IMR-90 (cell line): ENCODE data around the gene TAC4. TPM values are rescaled to one million over a fixed set of nuclear protein-coding genes. Genes with fewer than 3 reads are reported as not detected.

Experiments
- ATAC-seq: fragments of 200-7000 bp; cut with Tn5 transposase; 2 replicates; pipeline ENCODE4 v1.9.1; 2020; ENCODE audit warnings: low read depth, mild to moderate bottlenecking, moderate library complexity
- BruUV-seq: library from RNA; stranded (reverse); fragments of 400-500 nt; replicated peaks from 2 replicates; lab custom pipeline; 2021; lab: Mats Ljungman, UMichigan
- CTCF ChIA-PET: fragments of 300-600 bp; formaldehyde crosslinking; extraction: SDS; loops from one replicate; lab custom pipeline; 2021; ENCODE audit warnings: antibody characterized with exemption; lab: Yijun Ruan, JAX
- POLR2A ChIA-PET: fragments of 300-600 bp; sonication (Branson Sonifier 250); formaldehyde crosslinking; loops from one replicate; lab custom pipeline; 2022; ENCODE audit warnings: antibody characterized with exemption; ENCODE audit not compliant: unreplicated experiment; lab: Charles Lee
- DNase-seq: peaks from one replicate; pipeline ENCODE4 v3.0.0; 2013
- H2AFZ ChIP-seq: replicated peaks from 2 replicates; pipeline ENCODE3; 2013; ENCODE audit warnings: low read length, mild to moderate bottlenecking; ENCODE audit not compliant: poor library complexity
- H2AK5ac ChIP-seq: 2 replicates; pipeline ENCODE4 v1.6.1; 2013; ENCODE audit warnings: low read depth, low read length, inconsistent platforms
- H2AK9ac ChIP-seq: replicated peaks from 2 replicates; pipeline ENCODE3; 2013; ENCODE audit warnings: mild to moderate bottlenecking, low read depth, low read length, moderate library complexity; ENCODE audit not compliant: poor library complexity
- H2BK120ac ChIP-seq: 2 replicates; pipeline ENCODE4 v1.6.1; 2013; ENCODE audit warnings: low read depth, low read length, inconsistent platforms
- H2BK15ac ChIP-seq: 3 replicates; pipeline ENCODE4 v1.6.1; 2013; ENCODE audit warnings: low read depth, low read length, inconsistent platforms
- H2BK20ac ChIP-seq: 2 replicates; pipeline ENCODE4 v1.6.1; 2013; ENCODE audit warnings: low read depth, mild to moderate bottlenecking, inconsistent platforms, low read length, moderate library complexity
- H2BK5ac ChIP-seq: 2 replicates; pipeline ENCODE4 v1.6.1; 2013; ENCODE audit warnings: mild to moderate bottlenecking, low read depth, low read length, inconsistent platforms; ENCODE audit not compliant: poor library complexity, severe bottlenecking
- H3K14ac ChIP-seq: replicated peaks from 2 replicates; pipeline ENCODE4 v1.6.1; 2013; ENCODE audit warnings: low read depth, low read length, inconsistent platforms
- H3K18ac ChIP-seq: 2 replicates; pipeline ENCODE4 v1.6.1; 2013; ENCODE audit warnings: low read depth, low read length, control low read depth
- H3K23ac ChIP-seq: 2 replicates; pipeline ENCODE4 v1.6.1; 2013; ENCODE audit warnings: low read depth, low read length, inconsistent platforms
- H3K27ac ChIP-seq: 2 replicates; pipeline ENCODE4 v1.5.1; 2013; ENCODE audit warnings: mild to moderate bottlenecking, control low read depth, low read length; ENCODE audit not compliant: insufficient read depth
- H3K27me3 ChIP-seq: 2 replicates; pipeline ENCODE4 v1.6.1; 2013; ENCODE audit warnings: low read length; ENCODE audit not compliant: control insufficient read depth, insufficient read depth
- H3K36me3 ChIP-seq: 2 replicates; pipeline ENCODE4 v1.6.1; 2013; ENCODE audit warnings: low read length, mixed read lengths; ENCODE audit not compliant: control insufficient read depth, insufficient read depth
- H3K4ac ChIP-seq: 2 replicates; pipeline ENCODE4 v1.6.1; 2013; ENCODE audit warnings: low read depth, low read length, inconsistent platforms
- H3K4me1 ChIP-seq: 2 replicates; pipeline ENCODE4 v1.6.1; 2013; ENCODE audit warnings: low read length, mixed read lengths; ENCODE audit not compliant: control insufficient read depth, insufficient read depth
- H3K4me2 ChIP-seq: 2 replicates; pipeline ENCODE4 v1.6.1; 2013; ENCODE audit warnings: low read depth, mild to moderate bottlenecking, control low read depth, low read length, moderate library complexity
- H3K4me3 ChIP-seq: 2 replicates; pipeline ENCODE4 v1.5.1; 2013; ENCODE audit warnings: low read depth, mild to moderate bottlenecking, control low read depth, low read length, moderate library complexity; ENCODE audit not compliant: insufficient read depth
- H3K56ac ChIP-seq: 2 replicates; pipeline ENCODE4 v1.6.1; 2013; ENCODE audit warnings: low read length, inconsistent platforms; ENCODE audit not compliant: insufficient read depth; ENCODE audit errors: extremely low read depth
- H3K79me1 ChIP-seq, 2 experiments: 2 replicates each; pipeline ENCODE4 v1.6.1; 2013; ENCODE audit warnings: low read length in 2 of 2, inconsistent platforms in 1 of 2, low read depth in 1 of 2
- H3K9ac ChIP-seq: 2 replicates; pipeline ENCODE4 v1.6.1; 2013; ENCODE audit warnings: low read depth, low read length, control low read depth
- H3K9me1 ChIP-seq: 2 replicates; pipeline ENCODE4 v1.6.1; 2013; ENCODE audit warnings: low read length, inconsistent platforms; ENCODE audit not compliant: insufficient read depth
- H3K9me3 ChIP-seq: 2 replicates; pipeline ENCODE4 v1.6.1; 2013; ENCODE audit warnings: low read length; ENCODE audit not compliant: control insufficient read depth, insufficient read depth
- H4K20me1 ChIP-seq: 2 replicates; pipeline ENCODE4 v1.6.1; 2013; ENCODE audit warnings: low read length, inconsistent platforms; ENCODE audit not compliant: insufficient read depth
- H4K5ac ChIP-seq: 2 replicates; pipeline ENCODE4 v1.6.1; 2013; ENCODE audit warnings: mild to moderate bottlenecking, low read depth, low read length, control low read depth
- H4K8ac ChIP-seq, 2 experiments: 2 replicates each; pipeline ENCODE4 v1.6.1; 2013; ENCODE audit warnings: low read depth in 2 of 2, low read length in 2 of 2, control low read depth in 1 of 2, inconsistent platforms in 1 of 2
- H4K91ac ChIP-seq: 2 replicates; pipeline ENCODE4 v1.6.1; 2013; ENCODE audit warnings: low read depth, low read length, inconsistent platforms; ENCODE audit not compliant: insufficient read depth
- CEBPB ChIP-seq: IDR thresholded peaks from 2 replicates; pipeline ENCODE4 v1.6.1; 2012; ENCODE audit warnings: low read depth, low read length, improper control_type of control experiment
- FOS ChIP-seq: fragments of 150-350 bp; IDR thresholded peaks from 2 replicates; pipeline ENCODE4 v1.6.1; 2016; ENCODE audit warnings: low read depth, low read length
- WGBS, 2 experiments: methylation state at CpG; one replicate each; pipeline versions ENCODE4 v1.1.5 to v1.1.7; 2013; ENCODE audit warnings: missing lambda C conversion rate in 2 of 2; ENCODE audit not compliant: insufficient read length in 1 of 2; ENCODE audit errors: extremely low coverage in 2 of 2; 5-methylcytosine and 5-hydroxymethylcytosine counted together
- dilution Hi-C: fragments of 300-500 bp; cut with HindIII; formaldehyde crosslinking; loops from one replicate; pipeline ENCODE4 v1.14.3; 2018; ENCODE audit warnings: low sequenced_read_pairs; ENCODE audit not compliant: unreplicated experiment
- in situ Hi-C: fragments of 300-500 bp; cut with MboI; formaldehyde crosslinking; loops from 3 replicates; pipeline ENCODE4 v1.14.3; 2019; ENCODE audit warnings: low sequenced_read_pairs, inconsistent platforms, mixed read lengths
- intact Hi-C: fragments of 100-400 bp; cut with micrococcal nuclease; formaldehyde crosslinking; loops from 2 replicates; pipeline ENCODE4 v1.10.0; 2022
- polyA plus RNA-seq, 3 experiments: library from polyadenylated mRNA; depleted of rRNA; stranded (reverse); fragments of >200 nt; gene quantifications; 2 replicates each; pipeline ENCODE4 v1.2.3, GENCODE V29; 2012; ENCODE audit warnings: low replicate concordance in 1 of 3
- total RNA-seq: library from RNA; depleted of rRNA; stranded (reverse); fragments of >200 nt; gene quantifications from 2 replicates; pipeline ENCODE4 v1.2.3, GENCODE V29; 2012

TAC4 gene
- total and polyA plus RNA-seq, 2 of the 4 experiments (the other 2 are of a cell fraction): not detected

- H3K14ac ChIP-seq: no peak overlapping the region
- peak overlapping the region; percentile 21 for H2AFZ ChIP-seq
- H2BK20ac ChIP-seq: no peak overlapping the region
- no peak overlapping the region for H2BK120ac ChIP-seq
- TF ChIP-seq CEBPB (peak; percentile 49; the same call in 1 of the 2 replicates), FOS (no peak)
- ChIA-PET CTCF (no interaction called here), POLR2A (no interaction called here)
- H3K9me1 ChIP-seq: no peaks in the 10 kb centered on the region
- H3K36me3 ChIP-seq: no peaks in the 10 kb centered on the region
- H2AK5ac ChIP-seq: no peak overlapping the region
- H3K4me1 ChIP-seq: no peaks in the 10 kb centered on the region
- no peak overlapping the region for H3K27ac ChIP-seq
- H3K79me1 ChIP-seq: no peaks in the 10 kb centered on the region
- H2AK9ac ChIP-seq: no peak overlapping the region
- H2BK5ac ChIP-seq: no peak overlapping the region
- H3K18ac ChIP-seq: no peak overlapping the region
- no peak overlapping the region for H3K4ac ChIP-seq
- no peak overlapping the region for H4K5ac ChIP-seq
- peaks cover 89% of the 10 kb centered on the region for H3K27me3 ChIP-seq
- 0 out of 2 replicates have a peak, but pooled peaks cover 5% of the 10 kb centered on the region for H3K9me3 ChIP-seq
- no peak overlapping the region for H3K56ac ChIP-seq
- DNase-seq: no peak
- H3K9ac ChIP-seq: no peak overlapping the region
- intact Hi-C loops: no loop called here
- H2BK15ac ChIP-seq: no peak overlapping the region
- H4K20me1 ChIP-seq: no peaks in the 10 kb centered on the region
- no peak overlapping the region for H3K4me2 ChIP-seq
- no TSS peak for BruUV-seq
- dilution Hi-C loops: no loop called here
- 20% methylated on average over 1 of the region's 33 CpGs; no CpG with 5 or more reads in 1 of the 2 experiments for WGBS, 2 experiments
- H4K91ac ChIP-seq: no peak overlapping the region
- in situ Hi-C loops: loop anchor here (25.0 kb wide), 1 partner anchor 422 kb away; no protein-coding TSS in a partner anchor
- no peak overlapping the region for H3K4me3 ChIP-seq
- H4K8ac ChIP-seq: no peak overlapping the region
- H3K23ac ChIP-seq: no peak overlapping the region
- 0 out of 2 replicates have a peak, but pooled peaks have one; percentile 27 for ATAC-seq
Observed at GRCh38 chr17:49890077-49890821, 42.4 kb upstream of the TAC4 start.
